ENCODE data around the gene TPSAB1.

The TPSAB1 gene

GRCh38 chr16:1273816-1274215 lies 33.3 kb downstream of the TPSAB1 start:
- no peaks in the 10 kb centered on the region for H3K4me1 ChIP-seq (ENCODE audit: control insufficient read depth in 1 of 2, insufficient read depth in 1 of 2, low read depth in 1 of 2, low read length in 1 of 2)
- no peaks in the 10 kb centered on the region for H3K36me3 ChIP-seq
- no peak overlapping the region for H3K27ac ChIP-seq
- no peaks in the 10 kb centered on the region for H3K9me3 ChIP-seq
- H3K4me3 ChIP-seq (ENCODE audit: low read depth in 1 of 2, low read length in 1 of 2) = no peak overlapping the region
- no peak for TF ChIP-seq CTCF (IDR thresholded peaks at IDR 0.05)
- peaks cover 43% of the 10 kb centered on the region for H3K27me3 ChIP-seq

GRCh38 chr16:1274767-1275166 lies 34.3 kb downstream of the TPSAB1 start:
- H3K36me3 ChIP-seq = no peaks in the 10 kb centered on the region
- peaks cover 53% of the 10 kb centered on the region for H3K27me3 ChIP-seq
- no peak overlapping the region for H3K27ac ChIP-seq
- H3K4me1 ChIP-seq (ENCODE audit: control insufficient read depth in 1 of 2, insufficient read depth in 1 of 2, low read depth in 1 of 2, low read length in 1 of 2) = no peaks in the 10 kb centered on the region
- H3K4me3 ChIP-seq (ENCODE audit: low read depth in 1 of 2, low read length in 1 of 2) = no peak overlapping the region
- no peaks in the 10 kb centered on the region for H3K9me3 ChIP-seq
- TF ChIP-seq CTCF (IDR thresholded peaks at IDR 0.05) = no peak

GRCh38 chr16:1275791-1276579 lies 35.5 kb downstream of the TPSAB1 start:
- peaks cover 54% of the 10 kb centered on the region for H3K27me3 ChIP-seq
- no peak for TF ChIP-seq CTCF (IDR thresholded peaks at IDR 0.05)

GRCh38 chr16:1276580-1276878 lies 36.0 kb downstream of the TPSAB1 start:
- Histone ChIP-seq H3K4me3 (ENCODE audit: low read depth in 1 of 2, low read length in 1 of 2) (no peak overlapping the region), H3K9me3 (no peaks in the 10 kb centered on the region), H3K36me3 (no peaks in the 10 kb centered on the region), H3K27ac (no peak overlapping the region), H3K4me1 (ENCODE audit: control insufficient read depth in 1 of 2, insufficient read depth in 1 of 2, low read depth in 1 of 2, low read length in 1 of 2) (no peaks in the 10 kb centered on the region), H3K27me3 (peaks cover 54% of the 10 kb centered on the region)
- no peak for TF ChIP-seq CTCF (IDR thresholded peaks at IDR 0.05)

More at GRCh38 chr16:1275791-1276579, 35.5 kb downstream of the TPSAB1 start:
- H3K9me3 ChIP-seq = no peaks in the 10 kb centered on the region
- no peaks in the 10 kb centered on the region for H3K36me3 ChIP-seq
- no peak overlapping the region for H3K4me3 ChIP-seq (ENCODE audit: low read depth in 1 of 2, low read length in 1 of 2)
- no peak overlapping the region for H3K27ac ChIP-seq
- no peaks in the 10 kb centered on the region for H3K4me1 ChIP-seq (ENCODE audit: control insufficient read depth in 1 of 2, insufficient read depth in 1 of 2, low read depth in 1 of 2, low read length in 1 of 2)

- Histone ChIP-seq H3K27me3 (peaks cover 55% of the 10 kb centered on the region), H3K9me3 (no peaks in the 10 kb centered on the region), H3K4me3 (ENCODE audit: low read depth in 1 of 2, low read length in 1 of 2) (no peak overlapping the region), H3K4me1 (ENCODE audit: control insufficient read depth in 1 of 2, insufficient read depth in 1 of 2, low read depth in 1 of 2, low read length in 1 of 2) (no peaks in the 10 kb centered on the region), H3K27ac (no peak overlapping the region), H3K36me3 (no peaks in the 10 kb centered on the region)
- TF ChIP-seq CTCF (IDR thresholded peaks at IDR 0.05) = no peak
These were observed 36.7 kb downstream of the TPSAB1 start for GRCh38 chr16:1277151-1277598.
